Lung microvascular endothelial cell (primary cell): ENCODE results near the gene KNCN. TPM values are rescaled to one million over a fixed set of nuclear protein-coding genes. Genes with fewer than 3 reads are reported as not detected.

Source experiments
- DNase-seq, 2 donors: peaks; one replicate each; pipeline versions ENCODE4 v3.0.0 to v3.0.0-alpha.2; 2010; ENCODE audit warnings: low read depth in 2 of 2
- total RNA-seq: library from RNA; depleted of rRNA; stranded (reverse); fragments of >200 nt; gene quantifications from 2 replicates; pipeline ENCODE4 v1.2.1, GENCODE V29; 2014

KNCN gene
- total RNA-seq, 1 donor from 2014 or later, result not detected

GRCh38 chr1:46525253-46525983 is 26.0 kb downstream of the KNCN start:
- no peak for DNase-seq

- no peak for DNase-seq
These were observed 26.6 kb downstream of the KNCN start for GRCh38 chr1:46524843-46525242.

GRCh38 chr1:46523496-46524353 is 27.7 kb downstream of the KNCN start:
- DNase-seq, result no peak

GRCh38 chr1:46522969-46523320 is 28.5 kb downstream of the KNCN start:
- DNase-seq, result no peak

GRCh38 chr1:46522184-46522968 is 29.1 kb downstream of the KNCN start:
- peak in 1 of 2 donors; percentile 26 for DNase-seq

GRCh38 chr1:46521414-46521813 is 30.0 kb downstream of the KNCN start:
- DNase-seq, result no peak

GRCh38 chr1:46520063-46520911 is 31.2 kb downstream of the KNCN start:
- DNase-seq, result peak in 1 of 2 donors; percentile 14

GRCh38 chr1:46519209-46519608 is 32.2 kb downstream of the KNCN start:
- DNase-seq, result no peak

GRCh38 chr1:46517932-46518498 is 33.4 kb downstream of the KNCN start:
- DNase-seq, result no peak

- DNase-seq, result no peak
These were observed 34.3 kb downstream of the KNCN start for GRCh38 chr1:46517010-46517600.

- no peak for DNase-seq
These were observed 35.1 kb downstream of the KNCN start for GRCh38 chr1:46516200-46516950.

GRCh38 chr1:46515576-46515975 is 35.9 kb downstream of the KNCN start:
- DNase-seq, result no peak

GRCh38 chr1:46513536-46513935 is 37.9 kb downstream of the KNCN start:
- peak in 1 of 2 donors; percentile 65 for DNase-seq

- no peak for DNase-seq
These were observed 38.7 kb downstream of the KNCN start for GRCh38 chr1:46512792-46513190.

- no peak for DNase-seq
These were observed 39.2 kb downstream of the KNCN start for GRCh38 chr1:46512135-46512791.

GRCh38 chr1:46510998-46511365 is 40.5 kb downstream of the KNCN start:
- DNase-seq, result no peak

GRCh38 chr1:46510341-46510997 is 41.0 kb downstream of the KNCN start:
- no peak for DNase-seq

GRCh38 chr1:46508757-46509156 is 42.7 kb downstream of the KNCN start:
- no peak for DNase-seq
